ENCODE measurements around the gene MRPL20.

Gene MRPL20

DNA sequence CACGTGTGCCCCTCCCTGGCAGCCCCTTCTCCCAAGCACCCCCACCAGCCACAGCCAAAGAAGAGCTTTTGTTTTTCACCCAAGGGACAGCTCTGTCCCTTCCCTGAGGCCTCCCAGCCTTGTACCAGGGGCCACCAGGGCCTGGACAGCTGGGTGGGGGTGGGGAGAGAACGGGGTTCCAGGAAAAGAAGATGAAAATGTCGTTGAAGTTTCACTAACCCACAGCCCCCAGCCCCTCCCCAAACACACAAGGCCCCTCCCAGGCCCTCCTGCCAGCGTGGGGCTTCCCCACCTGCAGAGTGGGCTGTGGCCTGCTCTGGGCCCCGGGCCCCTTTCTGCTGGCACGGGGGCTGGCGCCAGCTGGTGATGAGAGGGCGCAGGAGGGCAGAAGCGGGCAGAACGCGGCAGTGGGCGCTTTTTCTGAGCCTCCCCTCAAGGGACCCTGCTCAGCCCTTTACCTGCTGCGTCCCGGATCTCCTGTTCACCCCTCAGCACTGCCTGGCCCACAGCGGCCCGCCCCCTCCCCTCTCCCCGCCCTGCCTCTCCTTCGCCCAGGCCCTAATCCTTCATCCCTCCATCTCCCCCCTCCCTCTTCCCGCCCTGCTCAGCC lies 19.5 kb upstream of the MRPL20 start:
- TF ChIP-seq, protein P1, sequence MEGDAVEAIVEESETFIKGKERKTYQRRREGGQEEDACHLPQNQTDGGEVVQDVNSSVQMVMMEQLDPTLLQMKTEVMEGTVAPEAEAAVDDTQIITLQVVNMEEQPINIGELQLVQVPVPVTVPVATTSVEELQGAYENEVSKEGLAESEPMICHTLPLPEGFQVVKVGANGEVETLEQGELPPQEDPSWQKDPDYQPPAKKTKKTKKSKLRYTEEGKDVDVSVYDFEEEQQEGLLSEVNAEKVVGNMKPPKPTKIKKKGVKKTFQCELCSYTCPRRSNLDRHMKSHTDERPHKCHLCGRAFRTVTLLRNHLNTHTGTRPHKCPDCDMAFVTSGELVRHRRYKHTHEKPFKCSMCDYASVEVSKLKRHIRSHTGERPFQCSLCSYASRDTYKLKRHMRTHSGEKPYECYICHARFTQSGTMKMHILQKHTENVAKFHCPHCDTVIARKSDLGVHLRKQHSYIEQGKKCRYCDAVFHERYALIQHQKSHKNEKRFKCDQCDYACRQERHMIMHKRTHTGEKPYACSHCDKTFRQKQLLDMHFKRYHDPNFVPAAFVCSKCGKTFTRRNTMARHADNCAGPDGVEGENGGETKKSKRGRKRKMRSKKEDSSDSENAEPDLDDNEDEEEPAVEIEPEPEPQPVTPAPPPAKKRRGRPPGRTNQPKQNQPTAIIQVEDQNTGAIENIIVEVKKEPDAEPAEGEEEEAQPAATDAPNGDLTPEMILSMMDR (conservative IDR thresholded peaks at IDR 0.05; ENCODE audit: low read depth, low read length) = no peak
- no peak for DNase-seq (ENCODE audit: low read depth)
- no peak overlapping the region for H3K4me3 ChIP-seq (ENCODE audit: low read length)

GRCh38 chr1:1425753-1426495 lies 18.8 kb upstream of the MRPL20 start:
- TF ChIP-seq, protein P1 (conservative IDR thresholded peaks at IDR 0.05; ENCODE audit: low read depth, low read length) = no peak
- DNase-seq (ENCODE audit: low read depth) = no peak

GRCh38 chr1:1425426-1425752 lies 18.3 kb upstream of the MRPL20 start:
- TF ChIP-seq, protein P1 (conservative IDR thresholded peaks at IDR 0.05; ENCODE audit: low read depth, low read length) = no peak
- no peak for DNase-seq (ENCODE audit: low read depth)
- H3K4me3 ChIP-seq (ENCODE audit: low read length) = no peak overlapping the region

More at GRCh38 chr1:1425753-1426495, 18.8 kb upstream of the MRPL20 start:
- no peak overlapping the region for H3K4me3 ChIP-seq (ENCODE audit: low read length)

DNA sequence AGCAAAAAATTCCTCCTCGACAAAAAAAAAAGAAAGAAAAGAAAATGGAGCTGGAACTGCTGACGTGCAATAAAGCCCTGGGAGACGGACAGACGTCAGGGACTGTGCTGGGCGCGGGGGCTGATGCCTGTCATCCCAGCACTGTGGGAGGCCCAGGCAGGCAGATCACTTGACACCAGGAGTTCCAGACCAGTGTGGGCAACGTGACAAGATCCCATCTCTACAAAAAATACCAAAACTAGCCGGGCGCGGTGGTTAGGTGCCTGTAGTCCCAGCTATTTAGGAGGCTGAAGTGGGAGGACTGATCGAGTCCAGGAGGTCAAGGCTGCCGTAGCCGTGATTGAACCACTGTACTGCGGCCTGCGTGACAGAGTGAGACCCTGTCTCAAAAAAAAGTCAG lies 17.6 kb upstream of the MRPL20 start:
- no peak for DNase-seq (ENCODE audit: low read depth)
- H3K4me3 ChIP-seq (ENCODE audit: low read length) = no peak overlapping the region
- TF ChIP-seq, protein P1 (conservative IDR thresholded peaks at IDR 0.05; ENCODE audit: low read depth, low read length) = no peak

GRCh38 chr1:1423245-1423597 lies 16.1 kb upstream of the MRPL20 start:
- no peak overlapping the region for H3K4me3 ChIP-seq (ENCODE audit: low read length)
- TF ChIP-seq, protein P1 (conservative IDR thresholded peaks at IDR 0.05; ENCODE audit: low read depth, low read length) = no peak
- DNase-seq (ENCODE audit: low read depth) = no peak

DNA sequence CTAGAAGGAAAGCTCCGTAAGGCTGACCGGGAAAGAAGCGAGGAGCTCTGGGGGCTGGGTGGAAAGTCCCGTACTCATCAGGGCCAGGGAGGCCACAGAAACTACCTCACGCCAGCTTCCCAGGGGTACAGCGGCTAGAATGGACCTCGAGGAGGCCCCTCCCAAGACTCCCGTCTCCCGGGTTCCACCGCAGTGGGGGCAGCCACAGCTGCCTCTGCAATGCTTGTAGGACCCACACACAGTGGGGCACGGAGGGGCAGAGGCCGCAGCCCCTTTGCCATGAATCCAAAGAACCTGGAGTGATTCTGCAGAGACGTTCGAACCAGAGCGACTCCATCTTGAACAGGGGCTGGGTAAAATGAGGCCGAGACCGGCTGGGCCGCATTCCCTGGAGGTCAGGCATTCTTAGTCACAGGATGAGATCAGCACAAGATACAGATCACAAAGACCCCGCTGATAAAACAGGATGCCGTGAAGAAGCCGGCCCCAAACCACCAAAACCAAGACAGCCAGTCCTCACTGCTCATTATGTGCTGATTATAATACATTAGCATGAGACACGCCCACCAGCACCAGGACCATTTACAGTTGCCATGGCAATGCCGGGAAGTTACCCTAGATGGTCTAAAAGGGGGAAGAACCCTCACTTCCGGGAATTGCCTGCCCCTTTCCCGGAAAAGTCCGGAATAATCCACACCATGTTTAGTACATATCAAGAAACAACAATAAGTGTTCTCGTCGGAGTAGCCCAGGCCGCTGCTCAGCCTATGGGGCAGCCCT lies 15.6 kb upstream of the MRPL20 start:
- no peak overlapping the region for H3K4me3 ChIP-seq (ENCODE audit: low read length)
- DNase-seq (ENCODE audit: low read depth) = no peak
- TF ChIP-seq, protein P1 (conservative IDR thresholded peaks at IDR 0.05; ENCODE audit: low read depth, low read length) = no peak

Measured in retinal pigment epithelial cell (primary cell).